ENCODE results near the gene DES. TPM values are rescaled to one million over a fixed set of nuclear protein-coding genes. Genes with fewer than 3 reads are reported as not detected.

The DES gene
- total RNA-seq, 1 experiment from 2014 or later = 4.2 TPM

DNA sequence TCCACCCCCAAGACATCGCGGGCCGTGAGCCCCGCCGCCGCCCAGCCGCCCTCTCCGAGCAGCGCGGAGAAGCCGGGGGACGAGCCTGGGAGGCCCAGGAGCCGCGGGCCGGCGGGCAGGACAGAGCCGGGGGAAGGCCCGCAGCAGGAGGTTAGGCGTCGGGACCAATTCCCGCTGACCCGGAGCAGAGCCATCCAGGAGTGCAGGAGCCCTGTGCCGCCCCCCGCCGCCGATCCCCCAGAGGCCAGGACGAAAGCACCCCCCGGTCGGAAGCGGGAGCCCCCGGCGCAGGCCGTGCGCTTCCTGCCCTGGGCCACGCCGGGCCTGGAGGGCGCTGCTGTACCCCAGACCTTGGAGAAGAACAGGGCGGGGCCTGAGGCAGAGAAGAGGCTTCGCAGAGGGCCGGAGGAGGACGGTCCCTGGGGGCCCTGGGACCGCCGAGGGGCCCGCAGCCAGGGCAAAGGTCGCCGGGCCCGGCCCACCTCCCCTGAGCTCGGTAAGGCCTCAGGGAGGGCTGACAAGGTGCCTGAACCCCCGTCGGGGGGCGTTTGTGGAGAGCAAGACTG lies 30.7 kb downstream of the DES start:
- Histone ChIP-seq H3K79me2 (ENCODE audit: insufficient read depth, low read length) (no peaks in the 10 kb centered on the region; the same call in 1 of the 2 replicates), H3K36me3 (ENCODE audit: control insufficient read depth in 1 of 2, insufficient read depth in 2 of 2, low read length in 2 of 2) (no peaks in the 10 kb centered on the region; a peak in 1 of 4 replicates), H3K4me2 (ENCODE audit: low read length) (no peak overlapping the region), H2AFZ (ENCODE audit: low read depth, low read length, poor library complexity, severe bottlenecking) (no peak overlapping the region), H3K27ac (ENCODE audit: low read depth, low read length) (no peak overlapping the region), H3K9ac (ENCODE audit: low read length) (no peak overlapping the region), H3K9me3 (ENCODE audit: control insufficient read depth in 1 of 2, insufficient read depth in 1 of 2, low read depth in 1 of 2, low read length in 2 of 2) (no peaks in the 10 kb centered on the region), H3K4me3 (replicated peaks in 1 of 2; ENCODE audit: low read depth in 1 of 2, low read length in 2 of 2) (no peak overlapping the region), H3K4me1 (ENCODE audit: control insufficient read depth in 1 of 2, insufficient read depth in 2 of 2, low read length in 2 of 2) (peaks cover 24 to 38% of the 10 kb centered on the region in 2 experiments), H3K9me2 (ENCODE audit: insufficient read depth) (no peaks in the 10 kb centered on the region), H4K20me1 (ENCODE audit: insufficient read depth) (no peaks in the 10 kb centered on the region), H3K27me3 (ENCODE audit: insufficient read depth, low read length) (no peaks in the 10 kb centered on the region)
- ATAC-seq (no peak), DNase-seq (ENCODE audit: low read depth, low spot score) (no peak)
- no peak for TF ChIP-seq TCF7L2 (IDR thresholded peaks at IDR 0.05; ENCODE audit: borderline replicate concordance, extremely low read depth, insufficient read depth, insufficient read length)
- no peak for TF ChIP-seq SP1 (IDR thresholded peaks at IDR 0.05; ENCODE audit: low read depth)
- TF ChIP-seq, protein P1, sequence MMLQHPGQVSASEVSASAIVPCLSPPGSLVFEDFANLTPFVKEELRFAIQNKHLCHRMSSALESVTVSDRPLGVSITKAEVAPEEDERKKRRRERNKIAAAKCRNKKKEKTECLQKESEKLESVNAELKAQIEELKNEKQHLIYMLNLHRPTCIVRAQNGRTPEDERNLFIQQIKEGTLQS (IDR thresholded peaks at IDR 0.05) = no peak
- TF ChIP-seq ELF1 (IDR thresholded peaks at IDR 0.05; ENCODE audit: borderline replicate concordance, low read depth) = no peak
- TF ChIP-seq SRF (IDR thresholded peaks at IDR 0.05; ENCODE audit: low read depth) = no peak
- TF ChIP-seq POLR2AphosphoS5 (IDR thresholded peaks at IDR 0.05; ENCODE audit: low read depth, low read length) = no peak
- TF ChIP-seq, protein P2, sequence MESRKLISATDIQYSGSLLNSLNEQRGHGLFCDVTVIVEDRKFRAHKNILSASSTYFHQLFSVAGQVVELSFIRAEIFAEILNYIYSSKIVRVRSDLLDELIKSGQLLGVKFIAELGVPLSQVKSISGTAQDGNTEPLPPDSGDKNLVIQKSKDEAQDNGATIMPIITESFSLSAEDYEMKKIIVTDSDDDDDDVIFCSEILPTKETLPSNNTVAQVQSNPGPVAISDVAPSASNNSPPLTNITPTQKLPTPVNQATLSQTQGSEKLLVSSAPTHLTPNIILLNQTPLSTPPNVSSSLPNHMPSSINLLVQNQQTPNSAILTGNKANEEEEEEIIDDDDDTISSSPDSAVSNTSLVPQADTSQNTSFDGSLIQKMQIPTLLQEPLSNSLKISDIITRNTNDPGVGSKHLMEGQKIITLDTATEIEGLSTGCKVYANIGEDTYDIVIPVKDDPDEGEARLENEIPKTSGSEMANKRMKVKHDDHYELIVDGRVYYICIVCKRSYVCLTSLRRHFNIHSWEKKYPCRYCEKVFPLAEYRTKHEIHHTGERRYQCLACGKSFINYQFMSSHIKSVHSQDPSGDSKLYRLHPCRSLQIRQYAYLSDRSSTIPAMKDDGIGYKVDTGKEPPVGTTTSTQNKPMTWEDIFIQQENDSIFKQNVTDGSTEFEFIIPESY (IDR thresholded peaks at IDR 0.05; ENCODE audit: extremely low read depth, insufficient replicate concordance, low read length) = no peak
- no peak for TF ChIP-seq CBX3 (IDR thresholded peaks at IDR 0.05; ENCODE audit: low read depth)
- no peak for TF ChIP-seq POLR2A (IDR thresholded peaks at IDR 0.05; ENCODE audit: borderline replicate concordance, extremely low read depth, insufficient read depth, insufficient read length)
- TF ChIP-seq, protein P3, sequence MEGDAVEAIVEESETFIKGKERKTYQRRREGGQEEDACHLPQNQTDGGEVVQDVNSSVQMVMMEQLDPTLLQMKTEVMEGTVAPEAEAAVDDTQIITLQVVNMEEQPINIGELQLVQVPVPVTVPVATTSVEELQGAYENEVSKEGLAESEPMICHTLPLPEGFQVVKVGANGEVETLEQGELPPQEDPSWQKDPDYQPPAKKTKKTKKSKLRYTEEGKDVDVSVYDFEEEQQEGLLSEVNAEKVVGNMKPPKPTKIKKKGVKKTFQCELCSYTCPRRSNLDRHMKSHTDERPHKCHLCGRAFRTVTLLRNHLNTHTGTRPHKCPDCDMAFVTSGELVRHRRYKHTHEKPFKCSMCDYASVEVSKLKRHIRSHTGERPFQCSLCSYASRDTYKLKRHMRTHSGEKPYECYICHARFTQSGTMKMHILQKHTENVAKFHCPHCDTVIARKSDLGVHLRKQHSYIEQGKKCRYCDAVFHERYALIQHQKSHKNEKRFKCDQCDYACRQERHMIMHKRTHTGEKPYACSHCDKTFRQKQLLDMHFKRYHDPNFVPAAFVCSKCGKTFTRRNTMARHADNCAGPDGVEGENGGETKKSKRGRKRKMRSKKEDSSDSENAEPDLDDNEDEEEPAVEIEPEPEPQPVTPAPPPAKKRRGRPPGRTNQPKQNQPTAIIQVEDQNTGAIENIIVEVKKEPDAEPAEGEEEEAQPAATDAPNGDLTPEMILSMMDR (IDR thresholded peaks at IDR 0.05 in 2 of 3, conservative IDR thresholded peaks at IDR 0.05 in 1 of 3; ENCODE audit: borderline replicate concordance in 1 of 3, insufficient read depth in 1 of 3, low read depth in 2 of 3, low read length in 2 of 3) = no peak
- no peak for TF ChIP-seq SIN3A (IDR thresholded peaks at IDR 0.05; ENCODE audit: low read depth)
- TF ChIP-seq EZH2phosphoT487 (IDR thresholded peaks at IDR 0.05; ENCODE audit: borderline replicate concordance) = no peak
- TF ChIP-seq CEBPB (IDR thresholded peaks at IDR 0.05; ENCODE audit: low read depth) = no peak
- no peak for TF ChIP-seq YY1 (IDR thresholded peaks at IDR 0.05; ENCODE audit: extremely low read depth, insufficient replicate concordance, low read depth, low read length)
- TF ChIP-seq, protein P4, sequence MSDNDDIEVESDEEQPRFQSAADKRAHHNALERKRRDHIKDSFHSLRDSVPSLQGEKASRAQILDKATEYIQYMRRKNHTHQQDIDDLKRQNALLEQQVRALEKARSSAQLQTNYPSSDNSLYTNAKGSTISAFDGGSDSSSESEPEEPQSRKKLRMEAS (IDR thresholded peaks at IDR 0.05) = no peak
- ChIA-PET POLR2A (no interaction called here), CTCF (interaction anchor here (1.8 kb wide), 1 partner anchor 15 kb away, joined by 5 read pairs; no protein-coding TSS in a partner anchor), RAD21 (ENCODE audit: low non-redundant PET in 1 of 2, low total read pairs in 2 of 2, uncharacterized antibody in 2 of 2, unreplicated experiment in 2 of 2) (no interaction called here)
- intact Hi-C loops (cut with micrococcal nuclease) = no loop called here
- no TSS peak for BruUV-seq (replicated peaks)

Measured in HCT116 (cell line).